NCI-H524 treated with DMSO at 0.1 percent for 48 hours (cell line): ENCODE results near the gene CCNJL.

Experiments used
- DNase-seq: peaks from one replicate; lab custom pipeline; 2025; lab: John Stamatoyannopoulos, UW

CCNJL gene

DNA sequence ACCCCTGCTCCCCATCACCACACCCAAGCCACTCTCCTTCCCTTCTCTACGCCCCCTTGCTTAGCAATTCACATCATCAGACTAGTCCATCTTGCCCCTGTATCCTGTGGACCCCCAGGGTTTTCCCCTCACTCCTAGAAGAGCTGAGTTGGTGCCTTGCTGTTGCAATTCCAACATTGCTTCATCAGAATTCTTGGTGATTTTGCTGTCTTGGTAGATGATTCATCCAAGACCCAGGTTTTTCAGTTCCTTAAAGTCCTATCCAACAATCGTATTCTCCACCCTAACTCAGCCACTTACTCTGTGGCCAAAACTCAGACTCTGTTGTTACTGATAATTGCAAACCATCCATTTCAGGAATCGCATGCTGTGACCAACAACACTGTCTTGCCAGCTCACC, 21.4 kb upstream of the CCNJL start:
- no peak for DNase-seq

DNA sequence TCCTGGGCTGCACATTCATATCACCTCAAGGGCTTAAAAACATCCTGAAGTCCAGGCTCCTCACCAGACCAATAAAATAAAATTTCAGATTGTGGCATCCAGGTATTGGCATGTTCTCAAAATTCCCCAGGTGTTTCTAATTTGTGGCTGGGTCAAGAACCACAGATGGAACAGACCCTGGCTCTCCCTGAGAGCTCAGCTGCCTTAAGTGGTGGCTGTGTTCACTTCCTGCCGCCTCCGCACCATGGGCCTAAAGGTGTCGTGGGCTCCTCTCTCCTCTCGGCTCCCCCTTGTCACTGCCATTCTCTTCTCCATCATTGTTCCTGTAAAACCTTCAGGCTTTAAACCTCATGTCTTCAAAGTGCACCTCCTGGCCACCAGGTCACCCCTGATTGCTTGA, 17.8 kb upstream of the CCNJL start:
- DNase-seq = no peak

DNA sequence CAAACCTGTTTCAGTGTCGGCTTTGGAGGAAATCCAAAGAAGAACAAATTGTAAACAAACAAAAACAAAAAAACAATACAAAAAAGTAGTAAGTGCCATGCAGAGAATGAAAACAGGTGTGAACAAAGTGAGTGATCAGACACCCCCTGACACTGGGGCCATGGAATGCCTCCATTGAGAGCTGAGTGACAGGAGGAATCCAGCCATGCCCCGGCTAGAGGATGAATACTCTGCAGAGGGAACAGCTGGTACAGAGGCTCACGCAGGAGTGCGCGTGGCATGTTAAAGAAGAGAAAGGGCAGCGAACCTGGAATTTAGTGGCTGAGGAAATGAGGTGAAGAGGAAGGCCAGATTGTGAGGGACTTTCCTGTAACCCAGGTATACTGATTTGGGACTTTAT, 15.5 kb upstream of the CCNJL start:
- DNase-seq = no peak

DNA sequence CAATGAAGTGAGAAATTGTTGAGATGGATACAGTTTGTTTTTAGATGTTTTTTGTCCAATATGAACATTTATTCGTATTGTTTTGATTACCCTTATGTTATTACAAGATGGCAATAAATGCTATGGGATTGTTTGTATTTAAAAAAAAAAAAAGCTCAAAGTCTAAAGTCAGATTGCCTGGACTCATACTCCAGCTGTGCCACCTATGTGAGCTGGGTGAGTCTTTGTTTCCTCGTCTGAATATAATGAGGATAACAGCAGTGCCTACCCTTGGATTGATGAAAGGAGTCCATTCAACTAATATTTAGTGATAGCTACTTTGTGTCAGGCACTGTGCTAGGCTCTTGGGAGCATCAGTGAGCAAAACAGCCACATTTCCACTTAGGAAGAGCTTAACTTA, 14.6 kb upstream of the CCNJL start:
- no peak for DNase-seq

DNA sequence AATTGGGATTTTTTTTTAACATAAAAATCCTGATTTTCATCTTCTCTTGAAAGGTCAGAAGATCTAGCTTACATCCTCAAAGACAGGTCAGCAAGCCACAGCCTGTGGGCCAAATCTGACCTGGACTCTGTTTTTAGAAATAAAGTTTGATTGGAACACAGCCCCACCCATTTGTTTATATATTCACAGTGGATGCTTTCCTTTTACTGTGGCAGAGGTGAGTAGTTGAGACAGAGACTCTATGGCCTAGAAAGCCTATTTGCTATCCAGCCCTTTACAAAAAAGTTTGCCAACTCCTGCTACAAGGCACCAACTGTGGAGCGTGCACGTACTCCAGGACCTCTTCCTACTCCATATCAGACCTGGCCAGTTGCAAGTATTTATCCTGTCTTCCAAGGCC, 13.4 kb upstream of the CCNJL start:
- DNase-seq = no peak

DNA sequence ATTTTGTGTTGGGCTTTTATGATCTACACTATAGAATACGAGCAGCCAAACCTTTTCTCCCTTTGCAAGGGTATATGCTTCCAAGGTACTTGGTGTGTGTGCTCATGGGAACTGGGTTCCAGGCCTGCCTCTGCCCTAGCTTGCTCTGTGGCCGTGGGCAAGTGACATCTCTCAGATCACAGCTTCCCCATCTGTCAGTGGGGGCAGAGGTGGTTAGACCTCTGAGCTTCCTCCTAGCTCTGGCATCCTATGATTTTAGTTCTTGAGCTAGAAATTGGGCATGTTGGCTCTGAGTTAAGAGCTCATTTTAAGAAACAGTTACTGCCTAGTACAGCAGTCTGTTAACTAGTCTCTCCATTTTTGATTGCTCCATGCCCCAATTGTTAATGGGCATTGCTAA, 12.5 kb upstream of the CCNJL start:
- DNase-seq = no peak

DNA sequence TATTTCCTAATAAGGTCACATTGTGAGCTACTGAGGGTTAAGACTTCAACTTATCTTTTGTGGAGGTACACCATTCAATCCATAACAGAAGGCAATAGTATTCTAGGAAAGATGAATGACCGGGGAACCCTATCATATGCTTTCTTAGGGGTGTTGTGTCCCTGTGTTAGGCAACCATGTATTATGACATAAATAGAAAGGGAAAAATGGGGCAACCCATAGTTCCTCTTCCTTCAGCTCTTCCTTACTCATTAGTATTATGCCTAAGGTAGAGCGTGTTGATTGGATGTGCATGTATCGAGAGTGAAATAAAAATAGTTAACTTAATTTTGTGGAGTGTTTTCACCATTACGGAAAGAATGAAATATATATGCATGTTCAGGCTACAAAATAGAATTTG, 6.0 kb upstream of the CCNJL start:
- DNase-seq = no peak

DNA sequence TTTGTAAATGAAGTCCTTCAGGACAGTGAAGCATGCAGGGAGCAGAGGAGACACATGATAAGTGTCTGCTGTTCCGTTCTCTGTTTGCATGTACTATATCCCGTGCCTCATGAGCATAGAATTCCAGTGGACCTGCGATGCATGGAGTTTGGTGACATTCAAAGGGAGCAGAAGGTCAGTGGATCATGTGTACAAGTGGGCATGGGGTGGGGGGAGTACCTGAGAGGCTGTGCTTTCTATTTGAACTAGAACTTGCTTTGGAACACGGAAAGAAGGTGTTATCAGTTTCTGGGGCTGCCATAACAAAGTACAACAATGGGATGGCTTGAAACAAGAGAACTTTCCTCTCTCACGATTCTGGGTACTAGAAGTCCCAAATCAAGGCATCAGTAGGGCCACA, 5.1 kb upstream of the CCNJL start:
- DNase-seq = no peak

DNA sequence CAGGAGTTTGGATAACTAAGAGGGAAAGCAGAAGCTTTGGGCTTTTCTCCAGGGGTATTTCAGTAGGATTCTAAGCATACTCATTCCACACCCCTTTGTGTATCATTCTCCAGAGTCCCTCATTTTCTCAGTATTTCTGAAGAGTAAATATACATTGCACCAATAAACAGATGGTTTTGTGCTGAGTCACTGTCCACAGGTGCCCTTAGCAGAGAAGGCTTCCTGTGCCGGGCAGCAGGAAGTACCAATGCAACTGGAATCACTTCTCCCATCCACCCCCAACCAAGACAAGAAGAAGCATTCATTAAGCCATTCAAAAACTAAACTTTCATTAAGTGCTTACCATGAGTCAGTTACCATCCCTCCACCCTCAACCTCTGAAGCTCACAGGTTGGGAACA, 3.6 kb upstream of the CCNJL start:
- no peak for DNase-seq

DNA sequence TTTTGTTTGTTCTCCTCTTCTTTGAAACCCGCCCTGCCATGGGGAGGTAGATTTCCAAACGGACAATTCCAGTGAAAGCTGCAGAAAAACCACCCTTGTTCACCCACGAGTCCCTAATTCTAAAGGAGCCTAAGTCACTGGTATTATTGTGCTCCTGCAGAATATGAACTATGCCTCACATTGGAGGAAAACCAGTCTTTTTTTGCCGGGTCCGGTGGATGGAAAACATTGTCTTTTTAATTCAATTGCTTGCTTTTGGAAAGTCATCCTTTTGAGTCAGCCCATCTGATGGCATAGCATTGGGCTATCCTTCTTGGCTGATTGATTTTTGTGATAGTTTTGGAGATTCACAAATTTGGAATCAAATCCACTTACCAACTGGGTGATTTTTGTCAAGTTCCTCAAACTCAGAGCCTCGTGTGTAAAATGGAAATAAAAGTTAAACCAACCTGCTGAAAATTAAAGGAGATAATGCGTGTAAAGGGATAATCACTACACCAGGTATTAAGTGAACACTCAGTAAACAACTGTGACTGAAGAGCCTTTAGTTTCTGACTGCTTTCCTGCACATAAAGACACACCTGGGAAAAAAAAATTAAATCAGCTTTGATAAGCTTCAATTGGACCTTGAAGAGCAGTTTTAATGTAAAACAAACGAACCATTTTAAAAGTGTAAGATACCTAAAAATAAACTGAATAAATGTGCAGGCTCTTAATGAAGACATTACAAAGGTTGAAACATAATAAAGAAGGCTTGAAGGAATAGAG, 780 bp upstream of the CCNJL start:
- no peak for DNase-seq

DNA sequence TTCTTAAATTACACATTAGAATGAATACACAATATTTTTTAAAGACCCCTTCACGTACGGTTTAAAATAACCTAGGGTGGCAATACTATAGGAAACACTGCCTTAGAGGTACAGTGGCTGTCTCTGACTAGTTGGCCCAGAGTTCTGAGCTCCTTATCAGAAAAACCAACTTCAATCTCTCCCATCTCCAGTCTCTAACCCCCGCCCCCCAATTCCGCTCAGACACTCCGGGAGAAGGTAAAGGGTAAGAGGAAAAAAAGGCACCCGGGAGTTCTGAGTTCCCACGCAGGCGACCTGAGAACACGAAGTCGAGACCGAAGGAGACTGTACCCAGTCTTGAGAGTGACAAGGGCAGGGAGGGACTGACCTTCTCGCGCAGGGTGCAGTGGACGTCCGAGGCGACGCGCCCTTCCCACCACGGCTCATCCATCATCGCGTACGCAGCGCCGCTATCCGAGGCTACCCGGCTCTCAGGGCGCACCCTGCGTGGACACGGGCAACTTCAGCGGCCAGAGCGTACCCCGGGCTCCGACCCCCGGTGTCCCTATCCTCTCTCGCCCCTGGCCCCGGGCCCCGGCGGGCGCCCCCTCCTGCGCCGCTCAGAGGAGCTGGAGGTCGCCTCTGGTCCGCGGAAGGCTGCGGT, 752 bp downstream of the CCNJL start:
- no peak for DNase-seq

DNA sequence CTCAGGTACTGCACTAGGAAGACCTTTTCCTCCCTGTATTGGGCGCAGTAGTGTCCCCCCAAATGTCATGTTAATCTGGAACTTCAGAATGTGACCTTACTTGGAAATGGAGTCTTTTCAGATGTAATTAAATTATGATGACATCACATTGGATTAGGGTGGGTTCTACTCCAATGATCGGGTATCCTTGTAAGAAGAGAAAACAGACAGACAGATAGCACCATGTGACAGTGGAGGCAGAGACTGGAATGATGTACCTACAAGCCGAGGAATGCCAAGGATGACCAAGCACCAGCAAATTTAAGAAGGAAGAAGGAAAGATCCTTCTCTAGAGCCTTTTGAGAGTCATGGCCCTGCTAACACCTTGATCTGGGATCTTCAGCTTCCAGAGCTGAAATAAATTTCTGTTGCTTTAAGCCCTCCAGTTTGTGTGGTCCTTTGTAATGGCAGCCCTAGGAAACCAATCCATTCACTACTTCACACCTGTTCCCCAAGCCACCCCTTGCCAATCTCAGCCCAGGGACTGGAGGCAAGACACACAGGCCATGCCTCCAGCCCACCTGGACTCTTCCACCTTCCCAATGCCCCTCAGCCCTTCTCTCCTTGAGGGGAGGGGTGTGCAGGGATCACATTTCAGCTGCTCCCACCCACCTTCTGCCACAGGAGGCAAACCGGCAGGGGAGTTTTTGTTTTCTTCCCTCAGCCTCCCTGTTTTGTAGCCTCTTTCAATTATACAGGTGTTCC, 1.6 kb downstream of the CCNJL start:
- DNase-seq = no peak

DNA sequence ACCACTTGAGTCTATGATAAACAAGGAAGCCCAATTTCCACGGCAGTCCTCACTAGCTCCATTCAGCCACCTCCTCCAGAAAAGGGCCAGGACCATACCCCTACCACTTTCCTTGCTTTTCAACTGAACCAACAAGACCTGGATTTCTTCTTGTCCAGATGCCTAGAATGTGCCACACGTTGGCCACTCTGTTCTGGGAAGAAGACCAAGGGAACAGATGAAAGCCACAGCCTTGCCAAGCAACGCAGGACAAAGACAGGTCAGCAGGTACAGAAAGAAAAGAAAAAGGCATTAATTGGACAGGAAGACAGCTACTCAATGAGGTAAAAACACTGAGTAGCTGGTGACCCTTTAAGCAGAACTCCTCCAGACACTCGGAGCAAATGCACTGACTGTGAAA, 2.2 kb downstream of the CCNJL start:
- DNase-seq = no peak

DNA sequence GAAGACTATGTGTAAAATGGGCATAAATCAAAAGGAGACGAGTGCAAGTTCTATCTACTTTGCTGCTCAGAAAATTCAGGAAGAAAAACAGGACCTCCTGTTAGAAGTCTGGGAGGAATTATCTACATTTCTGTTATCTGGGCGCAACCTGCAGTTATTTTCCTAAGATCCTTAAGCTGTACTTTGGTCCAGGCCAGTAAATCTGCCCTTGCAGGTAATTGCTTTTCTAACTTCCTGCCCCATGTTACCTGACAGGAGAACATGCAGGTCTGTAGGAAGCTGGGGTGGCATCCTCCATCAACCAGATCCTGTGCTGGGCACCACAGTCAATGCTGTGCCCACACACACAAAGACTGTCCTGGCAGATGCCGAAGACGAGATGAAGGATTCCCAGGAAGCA, 5.7 kb downstream of the CCNJL start:
- no peak for DNase-seq

DNA sequence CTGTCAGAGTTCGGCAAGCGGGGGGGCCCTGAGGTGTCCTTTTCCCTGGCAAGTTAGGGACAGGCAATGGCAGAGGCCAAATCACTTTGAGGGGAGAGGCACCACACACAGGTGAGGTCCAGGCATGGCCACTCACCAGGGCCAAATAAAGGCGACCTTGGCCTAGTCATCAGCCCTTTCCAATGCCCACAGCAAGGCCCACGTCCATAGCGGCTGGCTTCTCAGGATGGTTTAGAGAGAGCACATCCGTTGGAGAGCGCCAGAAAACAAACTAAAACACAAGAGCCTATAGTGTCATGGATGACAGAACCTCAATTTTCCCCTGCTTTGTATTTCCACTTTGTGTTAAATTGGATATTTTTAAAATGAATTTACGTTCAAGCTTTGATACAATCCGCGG, 7.0 kb downstream of the CCNJL start:
- no peak for DNase-seq

DNA sequence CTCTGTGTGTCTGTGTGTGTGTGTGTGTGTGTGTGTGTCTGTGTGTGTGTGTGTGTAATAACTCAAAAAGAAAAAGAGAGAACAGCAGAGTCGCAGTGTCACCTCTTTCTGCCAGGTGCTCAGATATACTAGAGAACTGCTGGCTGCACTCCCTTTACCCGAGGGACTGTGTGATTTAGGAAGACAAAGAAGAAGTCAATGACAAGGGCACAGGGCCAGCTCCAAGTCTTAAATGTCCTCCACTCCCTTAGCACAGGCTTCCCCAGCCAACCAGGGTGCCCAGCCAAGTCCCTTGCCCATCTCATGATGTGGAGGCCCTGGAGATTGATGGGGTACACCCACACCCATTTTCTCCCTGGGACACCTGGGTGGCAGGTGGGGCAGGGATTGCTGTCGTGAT, 8.7 kb downstream of the CCNJL start:
- DNase-seq = no peak

DNA sequence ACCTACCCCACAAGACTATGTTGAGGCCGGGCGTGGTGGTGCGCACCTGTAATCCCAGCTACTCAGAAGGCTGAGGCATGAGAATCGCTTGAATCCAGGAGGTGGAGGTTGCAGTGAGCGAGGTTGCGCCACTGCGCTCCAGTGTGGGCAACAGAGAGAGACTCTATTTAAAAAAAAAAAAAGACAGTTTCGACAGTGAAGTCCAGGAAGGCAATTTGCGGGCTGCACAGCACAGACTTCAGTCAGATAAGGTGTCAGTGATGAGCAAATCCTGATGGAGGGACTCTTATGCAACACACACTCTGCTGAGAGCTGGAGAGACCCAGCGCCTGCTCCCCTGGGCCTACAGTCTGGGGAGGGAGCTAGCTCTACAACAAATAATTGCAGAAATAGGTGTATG, 14.2 kb downstream of the CCNJL start:
- no peak for DNase-seq

DNA sequence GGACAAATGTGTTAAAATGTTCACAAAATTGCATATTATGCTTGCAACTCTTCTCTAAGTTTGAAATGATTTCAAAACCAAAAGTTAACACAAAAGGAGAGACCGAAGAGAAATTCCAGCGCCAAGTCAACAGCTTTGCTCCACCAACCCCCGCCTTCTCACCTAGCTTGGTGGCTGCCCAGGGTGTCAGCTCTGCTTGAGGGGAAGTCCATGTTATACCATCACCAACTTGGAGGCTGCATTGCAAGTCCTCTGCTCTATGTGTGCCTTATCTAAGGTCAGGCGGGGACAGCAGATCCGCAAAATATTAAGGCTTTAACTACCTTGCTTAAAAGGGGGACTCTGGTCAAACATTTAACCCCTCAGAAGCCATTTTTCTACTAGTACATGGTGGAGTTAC, 14.6 kb downstream of the CCNJL start:
- DNase-seq = no peak

DNA sequence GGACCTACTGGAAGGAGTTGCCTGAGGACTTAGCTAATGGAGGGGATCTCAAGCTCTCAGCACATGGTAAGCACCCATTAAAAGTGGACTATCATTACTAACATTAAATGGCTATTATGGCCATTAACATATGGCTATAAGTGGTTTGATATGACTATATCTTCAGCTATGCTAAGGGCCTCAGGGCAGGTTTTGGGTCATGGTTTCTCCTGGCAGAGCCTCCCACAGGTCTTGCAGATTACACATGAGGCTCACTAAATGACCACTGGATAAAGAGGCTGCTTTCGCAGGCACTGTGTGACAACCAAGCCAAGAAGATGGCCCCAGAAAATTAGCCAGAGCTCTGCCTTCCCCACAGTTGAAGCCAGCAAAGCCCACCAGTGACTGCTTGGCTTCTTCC, 15.4 kb downstream of the CCNJL start:
- DNase-seq = no peak

DNA sequence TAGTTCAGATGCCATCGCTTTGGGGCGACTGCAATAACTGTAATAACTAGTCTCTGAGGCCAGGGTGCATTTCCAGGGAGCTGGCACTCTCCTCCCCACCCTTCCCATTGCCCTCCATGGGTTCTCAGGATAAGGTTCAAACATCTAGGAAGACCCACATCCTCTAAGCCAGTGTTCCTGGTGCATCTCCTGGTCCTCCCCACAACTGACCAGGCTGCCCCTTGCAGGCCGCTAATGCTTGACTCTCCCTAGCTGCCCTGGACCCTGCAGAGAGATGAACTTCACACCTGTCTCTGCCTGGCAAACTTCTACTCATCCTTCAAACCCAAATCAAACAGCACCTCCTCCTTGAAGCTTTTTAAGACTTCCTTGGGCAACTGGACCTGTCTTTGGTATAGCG, 15.9 kb downstream of the CCNJL start:
- DNase-seq = no peak

DNA sequence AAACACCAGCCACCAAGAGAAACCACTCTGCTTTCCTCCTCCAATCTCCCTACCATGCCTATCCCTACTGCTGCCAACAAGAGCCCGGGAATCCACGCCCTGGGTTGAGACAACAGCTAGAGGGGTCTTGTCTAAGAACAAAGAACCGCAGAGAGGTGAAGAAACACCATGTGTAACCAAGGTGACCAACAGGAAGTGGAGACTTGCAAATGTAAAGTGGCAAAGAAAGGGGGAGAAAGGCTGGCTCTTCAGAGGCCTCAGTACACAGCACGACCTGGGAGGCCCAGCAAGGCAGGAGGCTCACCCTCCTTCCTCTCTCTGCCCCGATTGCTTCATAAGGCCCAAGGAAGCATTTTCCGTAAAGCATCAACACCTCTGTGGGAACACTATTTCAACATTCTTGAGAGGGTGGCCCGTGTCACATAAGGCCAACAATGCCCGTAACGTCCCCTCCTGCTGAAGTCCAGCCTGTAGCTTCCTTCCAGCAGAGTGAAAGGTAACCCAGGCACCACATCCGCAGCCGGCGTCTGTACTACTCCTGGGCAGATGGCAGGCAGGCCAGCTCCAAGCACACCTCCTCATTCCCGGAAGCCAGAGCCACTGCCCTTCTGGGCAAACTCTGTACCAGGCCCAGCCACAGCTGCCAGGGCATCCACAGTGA, 18.3 kb downstream of the CCNJL start:
- no peak for DNase-seq

DNA sequence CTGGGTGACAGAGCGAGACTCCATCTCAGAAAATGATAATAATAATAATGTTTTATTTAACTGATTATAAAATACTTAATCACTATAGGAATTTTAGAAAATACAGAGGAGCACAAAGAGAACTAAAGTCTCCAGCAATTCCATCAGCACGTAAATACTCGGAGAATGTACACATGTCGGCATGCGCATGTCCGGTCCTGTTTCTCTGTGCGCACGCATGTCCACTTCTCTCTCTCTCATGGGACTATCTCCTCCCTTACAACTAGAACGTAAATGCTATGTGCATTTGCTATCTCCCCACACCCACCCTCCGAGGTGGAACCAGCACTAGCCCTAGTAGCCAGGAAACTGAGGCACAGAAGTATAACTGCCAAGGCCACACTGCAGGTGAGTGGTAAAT, 19.0 kb downstream of the CCNJL start:
- no peak for DNase-seq

DNA sequence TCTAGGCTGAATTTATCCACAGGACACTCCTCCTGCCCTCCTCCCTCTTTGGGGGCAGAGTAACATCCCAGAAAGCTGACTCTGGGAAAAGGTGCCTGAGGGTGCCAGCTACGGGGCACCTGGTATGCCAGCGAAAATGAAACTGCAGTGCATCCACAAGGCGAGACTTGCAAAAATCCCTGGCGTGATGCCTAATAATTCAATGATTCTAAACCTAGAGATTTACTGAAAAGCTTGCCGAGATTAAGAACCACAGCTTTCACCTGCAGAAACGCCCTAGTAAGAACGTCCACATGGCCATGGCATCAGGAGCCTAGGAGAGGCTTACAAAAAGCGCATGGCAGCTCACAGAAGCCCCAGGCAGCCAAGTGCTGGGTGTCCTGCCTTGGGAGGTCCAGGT, 20.9 kb downstream of the CCNJL start:
- DNase-seq = no peak
